Measurements from ENCODE around the gene ANHX.

DNA sequence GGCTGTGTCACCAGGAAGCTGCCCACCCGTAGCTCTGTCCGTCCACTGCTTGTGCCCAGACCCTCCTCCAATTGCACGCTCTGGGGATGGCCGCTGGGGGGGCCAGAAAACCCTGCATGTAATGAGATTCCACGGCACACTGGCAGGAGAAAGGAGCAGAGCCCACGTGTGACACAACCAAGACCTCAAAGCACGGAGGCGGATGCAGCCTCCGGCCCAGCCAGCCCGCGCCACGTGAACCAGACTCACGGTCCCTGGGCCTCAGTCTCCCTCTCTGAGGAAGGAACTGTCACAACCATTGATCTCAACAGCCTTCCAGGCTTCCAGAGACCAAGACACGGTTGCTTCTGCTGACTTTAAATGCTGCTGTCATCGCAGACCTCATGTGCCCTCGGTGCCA is 14.4 kb downstream of the ANHX start:
- TF ChIP-seq CTCF (IDR thresholded peaks at IDR 0.05) (no peak), POLR2A (IDR thresholded peaks at IDR 0.05) (no peak), POLR2AphosphoS5 (IDR thresholded peaks at IDR 0.05) (no peak)
